Measurements from ENCODE around the gene DNAJC10.
"Not testable (repeated sequence)": the region's sequence is repeated elsewhere in the genome, so short reads cannot be mapped to it uniquely, and the experiment has no call there.

DNAJC10 gene, protein sequence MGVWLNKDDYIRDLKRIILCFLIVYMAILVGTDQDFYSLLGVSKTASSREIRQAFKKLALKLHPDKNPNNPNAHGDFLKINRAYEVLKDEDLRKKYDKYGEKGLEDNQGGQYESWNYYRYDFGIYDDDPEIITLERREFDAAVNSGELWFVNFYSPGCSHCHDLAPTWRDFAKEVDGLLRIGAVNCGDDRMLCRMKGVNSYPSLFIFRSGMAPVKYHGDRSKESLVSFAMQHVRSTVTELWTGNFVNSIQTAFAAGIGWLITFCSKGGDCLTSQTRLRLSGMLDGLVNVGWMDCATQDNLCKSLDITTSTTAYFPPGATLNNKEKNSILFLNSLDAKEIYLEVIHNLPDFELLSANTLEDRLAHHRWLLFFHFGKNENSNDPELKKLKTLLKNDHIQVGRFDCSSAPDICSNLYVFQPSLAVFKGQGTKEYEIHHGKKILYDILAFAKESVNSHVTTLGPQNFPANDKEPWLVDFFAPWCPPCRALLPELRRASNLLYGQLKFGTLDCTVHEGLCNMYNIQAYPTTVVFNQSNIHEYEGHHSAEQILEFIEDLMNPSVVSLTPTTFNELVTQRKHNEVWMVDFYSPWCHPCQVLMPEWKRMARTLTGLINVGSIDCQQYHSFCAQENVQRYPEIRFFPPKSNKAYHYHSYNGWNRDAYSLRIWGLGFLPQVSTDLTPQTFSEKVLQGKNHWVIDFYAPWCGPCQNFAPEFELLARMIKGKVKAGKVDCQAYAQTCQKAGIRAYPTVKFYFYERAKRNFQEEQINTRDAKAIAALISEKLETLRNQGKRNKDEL

DNA sequence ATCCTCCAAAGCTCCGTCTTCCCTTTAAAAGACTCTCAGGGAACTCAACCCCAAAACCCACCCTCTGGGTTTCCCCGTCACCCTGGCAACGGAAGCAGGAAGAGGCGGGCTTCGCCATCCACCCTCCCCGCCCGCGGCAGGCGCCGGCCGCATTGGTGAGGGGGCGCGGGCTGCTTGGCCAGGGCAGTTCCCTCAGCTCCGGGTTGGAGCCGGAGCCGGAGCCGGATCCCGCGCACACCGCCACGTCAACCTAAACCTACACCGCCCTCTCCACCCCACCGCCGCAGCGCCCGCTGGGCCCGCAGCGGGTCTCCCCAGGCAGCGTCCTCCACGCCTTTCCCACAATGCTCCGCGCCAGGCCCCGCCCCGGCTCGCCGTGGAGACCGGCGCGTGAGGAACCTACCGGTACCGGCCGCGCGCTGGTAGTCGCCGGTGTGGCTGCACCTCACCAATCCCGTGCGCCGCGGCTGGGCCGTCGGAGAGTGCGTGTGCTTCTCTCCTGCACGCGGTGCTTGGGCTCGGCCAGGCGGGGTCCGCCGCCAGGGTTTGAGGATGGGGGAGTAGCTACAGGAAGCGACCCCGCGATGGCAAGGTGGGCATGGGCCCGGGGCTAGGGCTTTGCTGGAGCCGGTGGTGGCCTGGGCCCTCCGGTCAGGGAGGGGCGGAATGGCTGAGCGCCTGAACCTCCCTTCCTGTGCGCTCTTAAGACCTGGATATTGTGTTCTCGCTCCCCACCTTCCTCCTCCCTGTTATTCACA, at the start of gene DNAJC10:
TSS of gene DNAJC10 (plus strand) at position 366 of the 758 bp plus-strand sequence. CDS start 1,830 bp downstream, outside the sequence.
- peak; percentile 95 for DNase-seq (ENCODE audit: low spot score)

- DNase-seq (ENCODE audit: low spot score), result no peak
Measured at GRCh38 chr2:182666674-182667314, 49.3 kb upstream of the DNAJC10 start.

- no peak for DNase-seq (ENCODE audit: low spot score)
Measured at GRCh38 chr2:182667315-182667695, 48.8 kb upstream of the DNAJC10 start.

GRCh38 chr2:182668671-182669070, 47.4 kb upstream of the DNAJC10 start:
- no peak for DNase-seq (ENCODE audit: low spot score)

DNA sequence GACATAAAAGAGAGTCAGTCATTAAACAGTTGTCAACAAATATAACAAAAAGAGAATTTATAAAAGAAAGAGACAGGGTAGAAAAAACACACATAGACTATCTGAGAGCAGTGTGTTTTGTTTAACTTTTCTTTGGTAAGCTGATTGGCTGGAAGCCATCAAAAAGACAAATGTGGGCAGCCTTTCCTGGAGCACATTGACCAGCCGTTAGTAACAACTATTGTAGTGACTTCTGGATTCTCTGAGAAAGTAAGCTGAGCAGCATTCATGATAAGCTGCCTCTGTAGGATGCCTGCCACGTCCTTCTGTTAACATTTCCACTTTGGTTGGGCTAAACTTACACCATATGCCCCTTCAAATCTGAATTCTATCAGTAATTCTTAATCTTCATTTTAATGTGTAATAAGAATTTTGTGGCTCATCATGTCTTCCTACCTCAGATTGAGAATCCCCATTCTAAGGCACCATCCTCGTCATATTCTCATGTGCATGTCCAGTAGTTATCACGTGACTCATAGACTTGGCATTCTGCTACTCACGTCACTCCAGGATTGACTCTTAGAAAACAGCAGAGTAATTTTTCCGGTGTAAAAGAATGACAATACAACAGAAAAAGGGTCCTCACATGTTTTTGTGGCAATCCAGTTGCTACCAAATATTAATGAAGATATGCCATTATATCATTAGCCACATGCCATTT, 43.4 kb upstream of the DNAJC10 start:
- DNase-seq (ENCODE audit: low spot score), result no peak

DNA sequence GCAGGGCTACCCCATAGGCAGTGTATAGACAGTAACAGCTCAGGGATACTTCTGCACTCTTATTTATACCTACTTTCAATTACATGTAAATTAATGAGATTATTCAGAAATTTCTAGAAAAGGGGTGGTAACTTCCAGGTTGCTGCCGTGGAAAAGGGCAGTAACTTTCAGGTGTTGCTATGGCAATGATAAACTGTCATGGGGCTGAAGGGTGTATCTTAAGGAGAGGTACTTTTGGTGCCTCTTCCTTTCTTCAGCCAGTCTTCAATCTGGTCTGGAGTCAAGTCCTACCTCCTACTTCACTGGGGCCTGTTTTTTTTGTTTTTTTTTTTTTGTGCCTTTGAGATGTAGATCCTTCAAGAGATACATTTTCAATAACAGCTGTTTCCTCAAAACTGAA, 35.2 kb upstream of the DNAJC10 start:
- DNase-seq (ENCODE audit: low spot score), result no peak

DNA sequence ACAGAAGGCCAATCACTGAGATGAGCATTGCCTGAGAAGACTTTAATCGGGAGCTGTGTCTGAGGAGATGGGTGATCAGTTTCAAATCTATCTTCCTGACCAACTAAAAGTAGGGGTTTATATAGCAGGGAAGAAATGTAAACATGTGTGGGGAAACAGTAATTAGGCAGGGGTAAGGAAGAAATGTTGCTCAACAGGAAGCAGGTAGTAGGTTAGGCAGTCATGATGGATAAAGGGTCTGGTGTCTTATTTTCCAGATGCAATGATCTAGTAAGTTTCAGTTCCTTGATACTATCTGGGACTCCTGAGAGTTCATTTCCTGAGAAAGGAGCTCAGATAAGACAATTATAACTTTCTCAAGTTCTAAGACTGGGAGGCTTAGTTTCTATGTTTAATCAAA, 33.8 kb upstream of the DNAJC10 start:
- no peak for DNase-seq (ENCODE audit: low spot score)

DNA sequence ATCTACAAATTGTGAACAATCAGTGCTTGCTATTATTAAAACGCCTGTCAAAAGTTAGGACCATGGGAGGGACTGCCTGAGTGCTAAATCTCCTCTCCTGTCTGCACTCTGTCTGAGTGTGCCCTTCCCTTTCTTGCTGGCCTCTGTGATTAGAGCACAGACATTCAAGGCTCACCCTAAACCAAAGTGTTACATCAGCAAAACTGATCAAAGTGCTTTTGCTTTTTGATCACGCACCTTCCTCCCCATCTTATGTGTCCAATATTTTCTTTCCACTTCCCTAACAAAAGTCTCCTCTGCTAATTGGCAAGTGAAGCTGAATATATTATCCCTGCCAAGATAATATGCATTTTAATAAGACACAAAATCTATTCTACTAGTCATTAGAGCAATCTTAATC, 30.5 kb upstream of the DNAJC10 start:
- DNase-seq (ENCODE audit: low spot score), result no peak

DNA sequence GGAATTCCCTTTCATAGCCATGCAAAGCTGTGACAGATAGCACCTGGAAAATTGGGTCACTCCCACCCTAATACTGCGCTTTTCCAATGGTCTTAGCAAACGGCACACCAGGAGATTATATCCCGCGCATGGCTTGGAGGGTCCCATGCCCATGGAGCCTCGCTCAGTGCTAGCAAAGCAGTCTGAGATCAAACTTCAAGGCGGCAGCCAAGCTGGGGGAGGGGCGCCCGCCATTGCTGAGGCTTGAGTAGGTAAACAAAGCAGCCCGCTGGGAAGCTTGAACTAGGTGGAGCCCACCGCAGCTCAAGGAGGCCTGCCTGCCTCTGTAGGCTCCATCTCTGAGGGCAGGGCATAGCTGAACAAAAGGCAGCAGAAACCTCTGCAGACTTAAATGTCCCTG, 29.3 kb upstream of the DNAJC10 start:
- DNase-seq (ENCODE audit: low spot score), result not testable (repeated sequence)

GRCh38 chr2:182694189-182694588, 21.9 kb upstream of the DNAJC10 start:
- no peak for DNase-seq (ENCODE audit: low spot score)

- DNase-seq (ENCODE audit: low spot score), result no peak
Measured at GRCh38 chr2:182695776-182696175, 20.3 kb upstream of the DNAJC10 start.

DNA sequence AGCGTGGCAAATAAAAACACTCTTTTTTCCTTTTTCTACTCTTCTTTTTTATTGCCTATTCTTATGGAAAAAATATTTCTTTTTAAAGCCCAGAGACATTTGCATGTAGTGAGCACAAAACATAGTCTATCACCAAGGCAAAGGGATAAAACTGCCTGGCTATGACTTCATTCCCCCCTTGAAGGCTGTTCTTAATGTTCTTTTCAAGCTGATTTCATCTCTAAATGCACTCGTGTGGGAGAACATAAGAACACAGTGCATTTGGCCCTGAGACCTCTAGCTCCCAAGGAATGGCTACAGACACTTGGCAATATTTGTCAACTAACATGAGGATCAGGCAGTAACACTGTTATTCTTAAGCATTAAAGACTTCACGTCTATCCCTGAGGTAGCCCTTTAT, 17.4 kb upstream of the DNAJC10 start:
- DNase-seq (ENCODE audit: low spot score), result no peak

DNA sequence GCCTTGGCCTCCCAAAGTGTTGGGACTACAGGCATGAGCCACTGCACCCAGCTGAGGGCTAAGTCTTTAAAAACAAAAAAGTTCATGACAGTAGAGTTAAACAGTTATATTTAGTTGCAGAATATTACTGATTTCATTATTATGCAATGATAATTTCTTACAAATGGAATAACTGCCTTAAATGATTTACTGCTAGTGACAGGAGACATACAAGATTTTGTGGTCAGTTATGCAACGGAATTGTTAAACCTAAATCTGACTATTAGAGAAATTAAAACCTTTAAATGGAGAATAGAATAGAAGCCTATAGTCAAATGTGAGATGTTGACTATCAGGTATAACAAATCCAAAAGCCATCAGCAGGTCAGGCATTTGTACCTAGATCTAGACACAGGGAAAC, 10.3 kb upstream of the DNAJC10 start:
- no peak for DNase-seq (ENCODE audit: low spot score)

DNA sequence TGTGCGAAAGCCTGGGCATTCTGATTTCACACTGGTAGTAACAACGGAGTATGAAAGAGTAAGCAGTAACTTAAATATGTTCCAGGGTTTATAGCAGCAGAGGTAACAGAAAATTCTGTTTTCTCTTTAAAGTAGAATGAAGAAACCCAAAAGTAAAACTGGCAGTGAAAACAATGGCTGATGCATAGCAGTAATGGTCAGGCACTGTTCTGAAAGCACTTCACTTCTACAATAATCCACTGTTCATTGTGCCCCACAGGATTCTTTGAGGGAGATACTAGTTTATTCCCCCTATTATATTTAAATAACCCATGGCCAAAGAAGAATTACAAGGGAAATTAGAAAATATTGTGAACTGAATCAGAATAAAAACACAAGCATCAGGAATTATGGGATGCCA, 9.3 kb upstream of the DNAJC10 start:
- no peak for DNase-seq (ENCODE audit: low spot score)

- no peak for DNase-seq (ENCODE audit: low spot score)
Measured at GRCh38 chr2:182713601-182714000, 2.5 kb upstream of the DNAJC10 start.

GRCh38 chr2:182715121-182715891, 751 bp upstream of the DNAJC10 start:
- DNase-seq (ENCODE audit: low spot score), result no peak

DNA sequence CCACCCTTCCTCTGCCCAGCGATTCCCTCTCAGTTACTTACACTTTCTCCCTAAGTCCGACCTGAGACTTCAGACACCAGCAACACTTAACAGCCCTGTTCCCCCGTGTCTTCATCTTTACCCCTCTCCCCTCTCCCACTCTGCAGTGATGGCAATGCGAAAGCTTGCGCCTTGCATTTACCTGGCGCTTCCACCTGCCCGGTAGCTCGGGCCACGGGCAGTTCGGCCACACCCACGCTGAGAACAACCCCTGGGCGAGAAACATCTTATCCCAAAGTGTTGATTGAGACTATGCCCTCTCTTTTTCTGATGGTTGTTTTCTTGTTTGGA, 558 bp downstream of the DNAJC10 start:
- no peak for DNase-seq (ENCODE audit: low spot score)

DNA sequence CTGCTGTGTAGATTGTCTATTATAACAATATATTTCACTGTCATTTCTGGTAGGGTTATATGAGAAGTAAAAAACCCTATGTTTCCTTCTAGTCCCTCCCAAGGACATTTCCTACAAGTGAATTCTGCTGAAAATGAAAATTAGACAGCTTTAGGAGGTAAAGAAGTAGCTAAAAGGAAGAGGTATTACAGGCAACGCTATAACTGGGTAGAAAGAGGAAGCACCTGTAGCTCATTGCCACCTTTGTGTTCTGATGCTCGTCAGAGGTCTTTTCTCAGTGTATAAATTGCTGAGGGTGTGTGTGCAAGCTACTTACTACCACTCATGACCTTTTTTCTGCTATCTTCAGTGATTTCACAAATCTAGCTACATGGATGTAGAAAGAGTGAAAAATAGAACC, 1.4 kb downstream of the DNAJC10 start:
- no peak for DNase-seq (ENCODE audit: low spot score)

DNA sequence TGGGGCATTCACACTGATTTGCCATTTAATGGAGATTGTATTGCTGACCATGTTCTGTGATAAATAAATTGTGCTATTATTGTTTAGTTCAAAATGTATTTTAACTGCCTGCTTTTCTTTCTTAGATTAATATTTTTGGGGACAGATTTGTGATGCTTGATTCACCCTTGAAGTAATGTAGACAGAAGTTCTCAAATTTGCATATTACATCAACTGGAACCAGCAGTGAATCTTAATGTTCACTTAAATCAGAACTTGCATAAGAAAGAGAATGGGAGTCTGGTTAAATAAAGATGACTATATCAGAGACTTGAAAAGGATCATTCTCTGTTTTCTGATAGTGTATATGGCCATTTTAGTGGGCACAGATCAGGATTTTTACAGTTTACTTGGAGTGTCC, 1.8 kb downstream of the DNAJC10 start:
- DNase-seq (ENCODE audit: low spot score), result no peak

DNA sequence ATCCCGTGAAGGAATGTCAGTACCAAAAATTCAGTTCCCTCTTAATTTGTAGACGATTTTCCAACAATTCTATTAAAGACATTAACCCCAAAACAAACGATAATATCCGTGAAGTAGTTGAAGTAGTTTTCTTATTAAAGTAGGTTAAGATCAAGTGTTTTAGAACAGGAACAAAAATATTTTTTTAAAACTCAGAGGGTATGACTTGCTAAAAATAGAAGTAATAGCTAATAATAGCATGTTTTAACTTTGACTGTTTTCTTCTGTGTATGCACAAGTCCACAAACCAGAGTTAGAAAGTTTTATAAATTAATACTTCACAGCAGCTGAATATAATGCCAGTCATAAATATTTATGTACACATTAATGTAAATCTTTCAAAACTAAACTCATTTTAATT, 2.4 kb downstream of the DNAJC10 start:
- no peak for DNase-seq (ENCODE audit: low spot score)

DNA sequence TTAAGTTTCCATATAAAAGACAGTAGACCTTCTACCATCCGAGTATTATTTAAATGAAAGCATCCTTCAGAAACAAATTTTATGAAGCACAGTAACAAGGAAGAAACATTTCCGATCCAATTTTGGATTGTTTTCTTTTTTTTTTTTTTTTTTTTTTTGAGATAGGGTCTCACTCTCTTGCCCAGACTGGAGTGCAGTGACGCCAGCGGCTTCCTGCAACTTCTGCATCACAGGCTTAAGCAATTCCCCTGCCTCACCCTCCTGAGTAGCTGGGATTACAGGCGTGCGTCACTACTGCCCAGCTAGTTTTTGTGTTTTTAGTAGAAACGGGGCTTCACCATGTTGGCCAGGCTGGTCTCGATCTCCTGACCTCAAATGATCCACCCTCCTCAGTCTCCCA, 3.1 kb downstream of the DNAJC10 start:
- not testable (repeated sequence) for DNase-seq (ENCODE audit: low spot score)
